H1 (cell line): Measurements from ENCODE around the gene BSG. TPM values are rescaled to one million over a fixed set of nuclear protein-coding genes. Genes with fewer than 3 reads are reported as not detected.

ENCODE experiments used
- CTCF ChIA-PET: fragments of 300-600 bp; sonication (Branson Sonifier 250); formaldehyde crosslinking; loops from one replicate; lab custom pipeline; 2021; ENCODE audit not compliant: partially characterized antibody; lab: Charles Lee
- POLR2A ChIA-PET: fragments of 300-600 bp; sonication (Branson Sonifier 250); formaldehyde crosslinking; loops from one replicate; lab custom pipeline; 2021; ENCODE audit warnings: inconsistent platforms; ENCODE audit not compliant: partially characterized antibody; lab: Charles Lee
- DNase-seq, 2 experiments: peaks; one replicate each; pipeline versions ENCODE4 v3.0.0 to v3.0.0-alpha.2; 2010 to 2022; ENCODE audit warnings: low spot score in 2 of 2, low read depth in 1 of 2, mixed read lengths in 1 of 2
- FAIRE-seq: peaks from 2 replicates; lab custom pipeline; 2011; peaks lifted over from hg19 to GRCh38; lab: Jason Lieb, UNC
- H2AFZ ChIP-seq: 2 replicates; pipeline ENCODE4 v1.8.1; 2012; ENCODE audit warnings: low read length, inconsistent platforms
- H2AK5ac ChIP-seq: 2 replicates; pipeline ENCODE4 v1.6.1; 2013; ENCODE audit warnings: low read depth, low read length
- H2BK120ac ChIP-seq: replicated peaks from 2 replicates; pipeline ENCODE3; 2013; ENCODE audit warnings: low read depth, low read length, inconsistent platforms
- H2BK12ac ChIP-seq: 2 replicates; pipeline ENCODE4 v1.6.1; 2013; ENCODE audit warnings: low read depth, low read length
- H2BK15ac ChIP-seq: 2 replicates; pipeline ENCODE4 v1.6.1; 2013; ENCODE audit warnings: low read length
- H2BK20ac ChIP-seq: 2 replicates; pipeline ENCODE4 v1.6.1; 2013; ENCODE audit warnings: low read length
- H2BK5ac ChIP-seq: 2 replicates; pipeline ENCODE4 v1.6.1; 2013; ENCODE audit warnings: low read depth, low read length
- H3K14ac ChIP-seq: 2 replicates; pipeline ENCODE4 v1.6.1; 2013; ENCODE audit warnings: inconsistent platforms; ENCODE audit not compliant: insufficient read length
- H3K18ac ChIP-seq: 2 replicates; pipeline ENCODE4 v1.6.1; 2013; ENCODE audit warnings: low read length; ENCODE audit errors: extremely low read depth
- H3K23ac ChIP-seq: 2 replicates; pipeline ENCODE4 v1.6.1; 2013; ENCODE audit warnings: inconsistent platforms; ENCODE audit not compliant: insufficient read length
- H3K23me2 ChIP-seq: 2 replicates; pipeline ENCODE4 v1.6.1; 2013; ENCODE audit warnings: low read depth, low read length
- H3K27ac ChIP-seq: 2 replicates; pipeline ENCODE4 v1.6.1; 2011; ENCODE audit warnings: low read depth, low read length, inconsistent platforms
- H3K27me3 ChIP-seq, 4 experiments: replicated peaks in 1 of 4; 1 replicate in 1 of 4; 2 replicates in 3 of 4; pipeline versions ENCODE4 v1.6.1 to v1.8.1; 2011 to 2013; ENCODE audit warnings: low read length in 3 of 4, mild to moderate bottlenecking in 3 of 4, inconsistent platforms in 2 of 4, mixed read lengths in 2 of 4, moderate library complexity in 1 of 4; ENCODE audit not compliant: control insufficient read depth in 3 of 4, insufficient read depth in 3 of 4; ENCODE audit errors: extremely low read depth in 1 of 4
- H3K36me3 ChIP-seq, 4 experiments: 2 replicates each; pipeline versions ENCODE4 v1.6.1 to v1.8.1; 2011 to 2013; ENCODE audit warnings: mild to moderate bottlenecking in 4 of 4, low read length in 3 of 4, moderate library complexity in 2 of 4, control low read depth in 1 of 4, inconsistent platforms in 1 of 4; ENCODE audit not compliant: insufficient read depth in 4 of 4, control insufficient read depth in 2 of 4
- H3K4ac ChIP-seq: replicated peaks from 2 replicates; pipeline ENCODE3; 2013; ENCODE audit warnings: low read length, low read depth, mixed read lengths, inconsistent platforms; ENCODE audit not compliant: insufficient read length
- H3K4me1 ChIP-seq, 4 experiments: replicated peaks in 1 of 4; 1 replicate in 1 of 4; 2 replicates in 3 of 4; pipeline versions ENCODE4 v1.6.1 to v1.8.1; 2011 to 2013; ENCODE audit warnings: low read length in 3 of 4, inconsistent platforms in 2 of 4, mixed read lengths in 1 of 4; ENCODE audit not compliant: insufficient read depth in 4 of 4, control insufficient read depth in 3 of 4
- H3K4me2 ChIP-seq, 2 experiments: 2 replicates each; pipeline versions ENCODE4 v1.6.1 to v1.8.1; 2011 to 2013; ENCODE audit warnings: low read depth in 2 of 2, low read length in 2 of 2, control low read depth in 1 of 2, inconsistent platforms in 1 of 2, mild to moderate bottlenecking in 1 of 2; ENCODE audit not compliant: insufficient read depth in 1 of 2
- H3K4me3 ChIP-seq, 4 experiments: fragments of 200-600, 300-600 bp in 1 of 4; sonication (generic), shearing (Covaris generic), sonication (Bioruptor Twin) in 1 of 4; 2 replicates each; pipeline versions ENCODE4 v1.5.1 to v1.8.1; 2011 to 2016; ENCODE audit warnings: low read length in 4 of 4, low read depth in 3 of 4, control low read depth in 2 of 4, inconsistent platforms in 2 of 4, mild to moderate bottlenecking in 2 of 4, mixed read lengths in 1 of 4, moderate library complexity in 1 of 4; ENCODE audit not compliant: insufficient read depth in 2 of 4; ENCODE audit errors: extremely low read depth in 1 of 4
- H3K56ac ChIP-seq: replicated peaks from 2 replicates; pipeline ENCODE3; 2013; ENCODE audit warnings: low read depth, mild to moderate bottlenecking, mixed read lengths, low read length, inconsistent platforms; ENCODE audit not compliant: insufficient read length
- H3K79me1 ChIP-seq: 2 replicates; pipeline ENCODE4 v1.6.1; 2013; ENCODE audit warnings: low read depth, low read length, control low read depth
- H3K79me2 ChIP-seq, 2 experiments: 2 replicates each; pipeline versions ENCODE4 v1.6.1 to v1.8.1; 2012 to 2013; ENCODE audit warnings: low read length in 2 of 2, mild to moderate bottlenecking in 2 of 2, inconsistent platforms in 1 of 2; ENCODE audit not compliant: insufficient read depth in 2 of 2, control insufficient read depth in 1 of 2
- H3K9ac ChIP-seq, 4 experiments: replicated peaks in 1 of 4; 1 replicate in 1 of 4; 2 replicates in 3 of 4; pipeline versions ENCODE4 v1.6.1 to v1.8.1; 2011 to 2013; ENCODE audit warnings: low read depth in 3 of 4, low read length in 3 of 4, control low read depth in 2 of 4, mild to moderate bottlenecking in 2 of 4, moderate library complexity in 2 of 4, inconsistent platforms in 1 of 4; ENCODE audit errors: extremely low read depth in 1 of 4
- H3K9me3 ChIP-seq, 2 experiments: 2 replicates each; pipeline versions ENCODE4 v1.6.1 to v1.8.1; 2012 to 2013; ENCODE audit warnings: mild to moderate bottlenecking in 2 of 2, moderate library complexity in 2 of 2, control low read depth in 1 of 2, inconsistent platforms in 1 of 2, low read depth in 1 of 2, low read length in 1 of 2, mixed read lengths in 1 of 2; ENCODE audit not compliant: insufficient read depth in 2 of 2
- H4K20me1 ChIP-seq, 2 experiments: replicated peaks in 1 of 2; 2 replicates each; pipeline versions ENCODE3 to v1.8.1; 2011 to 2013; ENCODE audit warnings: inconsistent platforms in 2 of 2, low read length in 2 of 2, mild to moderate bottlenecking in 1 of 2; ENCODE audit not compliant: insufficient read depth in 2 of 2, control insufficient read depth in 1 of 2
- H4K5ac ChIP-seq: 2 replicates; pipeline ENCODE4 v1.6.1; 2013; ENCODE audit warnings: low read length, low read depth, mixed read lengths, inconsistent platforms; ENCODE audit not compliant: insufficient read length
- H4K8ac ChIP-seq: 2 replicates; pipeline ENCODE4 v1.8.0; 2013; ENCODE audit warnings: mild to moderate bottlenecking, moderate library complexity, low read length, inconsistent platforms; ENCODE audit not compliant: insufficient read depth; ENCODE audit errors: extremely low read depth
- H4K91ac ChIP-seq: replicated peaks from 2 replicates; pipeline ENCODE3; 2013; ENCODE audit warnings: low read length, mixed read lengths, inconsistent platforms; ENCODE audit not compliant: insufficient read length
- ASH2L ChIP-seq: fragments of 200-600, 300-600 bp; sonication (generic); IDR thresholded peaks from one replicate; pipeline ENCODE4 v1.7.1; 2017; ENCODE audit warnings: low read length
- ATF3 ChIP-seq: IDR thresholded peaks from 2 replicates; pipeline ENCODE4 v1.6.1; 2011; ENCODE audit warnings: low read depth, mild to moderate bottlenecking, low read length; ENCODE audit not compliant: insufficient read depth
- CEBPB ChIP-seq: IDR thresholded peaks from 2 replicates; pipeline ENCODE4 v1.6.1; 2012; ENCODE audit warnings: low read depth, low read length
- CHD1 ChIP-seq: IDR thresholded peaks from 2 replicates; pipeline ENCODE4 v1.6.1; 2012; ENCODE audit warnings: low read depth, low read length, improper control_type of control experiment
- CREB1 ChIP-seq: IDR thresholded peaks from 2 replicates; pipeline ENCODE4 v1.6.1; 2012; ENCODE audit warnings: inconsistent platforms
- EP300 ChIP-seq, 2 experiments: IDR thresholded peaks; 1 replicate in 1 of 2; 2 replicates in 1 of 2; pipeline ENCODE4 v1.6.1; 2011 to 2012; ENCODE audit warnings: low read depth in 2 of 2, low read length in 2 of 2, mild to moderate bottlenecking in 2 of 2, borderline replicate concordance in 1 of 2, inconsistent platforms in 1 of 2, moderate library complexity in 1 of 2
- HDAC2 ChIP-seq, 2 experiments: fragments of 300-600 bp in 1 of 2; sonication (generic) in 1 of 2; IDR thresholded peaks; 2 replicates each; pipeline ENCODE4 v1.6.1; 2011 to 2012; ENCODE audit warnings: low read depth in 2 of 2, low read length in 2 of 2, mild to moderate bottlenecking in 2 of 2, moderate library complexity in 2 of 2, borderline replicate concordance in 1 of 2, inconsistent platforms in 1 of 2
- NANOG ChIP-seq: IDR thresholded peaks from 2 replicates; pipeline ENCODE4 v1.6.1; 2011; ENCODE audit warnings: low read length, low read depth, mild to moderate bottlenecking, inconsistent platforms; ENCODE audit not compliant: insufficient read depth, poor library complexity, severe bottlenecking
- RAD21 ChIP-seq, 2 experiments: IDR thresholded peaks in 1 of 2; conservative IDR thresholded peaks in 1 of 2; 2 replicates each; pipeline ENCODE4 v1.6.1; 2011; ENCODE audit warnings: low read depth in 2 of 2, low read length in 2 of 2, improper control_type of control experiment in 1 of 2, inconsistent platforms in 1 of 2, mild to moderate bottlenecking in 1 of 2, moderate library complexity in 1 of 2
- RXRA ChIP-seq: IDR thresholded peaks from 2 replicates; pipeline ENCODE4 v1.6.1; 2011; ENCODE audit warnings: low read depth, mild to moderate bottlenecking, low read length, moderate library complexity; ENCODE audit not compliant: insufficient read depth
- SP1 ChIP-seq: IDR thresholded peaks from 2 replicates; pipeline ENCODE4 v1.6.1; 2011; ENCODE audit warnings: low read depth, low read length
- SP4 ChIP-seq: IDR thresholded peaks from 2 replicates; pipeline ENCODE4 v1.6.1; 2012; ENCODE audit warnings: low read length, inconsistent platforms
- SRF ChIP-seq: IDR thresholded peaks from 2 replicates; pipeline ENCODE4 v1.6.1; 2011; ENCODE audit warnings: mild to moderate bottlenecking, low read depth, low read length, moderate library complexity
- TBP ChIP-seq: IDR thresholded peaks from 2 replicates; pipeline ENCODE4 v1.6.1; 2011; ENCODE audit warnings: low read depth, low read length, improper control_type of control experiment
- WGBS, 2 experiments: shearing (Covaris generic) in 1 of 2; methylation state at CpG; one replicate each; pipeline versions ENCODE4 v1.1.6 to v1.1.7; 2013 to 2015; ENCODE audit warnings: low lambda C conversion rate in 2 of 2, mixed read lengths in 2 of 2, inconsistent platforms in 1 of 2, low coverage in 1 of 2, missing lambda C conversion rate in 1 of 2; ENCODE audit not compliant: insufficient replicate concordance in 2 of 2, insufficient coverage in 1 of 2, insufficient read length in 1 of 2; ENCODE audit errors: extremely low coverage in 1 of 2, missing lambda C conversion rate in 1 of 2; 5-methylcytosine and 5-hydroxymethylcytosine counted together
- polyA plus RNA-seq, 7 experiments: library from polyadenylated mRNA; depleted of rRNA in 3 of 7; stranded (reverse) in 5 of 7; unstranded in 2 of 7; fragments of >200 nt in 5 of 7; fragments of 200-250 nt in 2 of 7; gene quantifications; 1 replicate in 5 of 7; 2 replicates in 1 of 7; 4 replicates in 1 of 7; pipeline versions ENCODE4 v1.2.1 to v1.2.3, GENCODE V29; 2011 to 2013; ENCODE audit warnings: missing spikeins in 2 of 7, mixed read lengths in 2 of 7
- total RNA-seq: library from RNA; stranded (reverse); fragmentation: NEBNext Ultra II Directional; extraction: Animal tissue kit (Norgen Biotek cat#: 25700); gene quantifications from 2 replicates; pipeline ENCODE4 v1.2.1, GENCODE V29; 2021

The BSG gene
- total and polyA plus RNA-seq, 2 of the 8 experiments (the other 6 are each of a cell fraction or from before 2014, with no cell fraction given), result 726 to 1,055 TPM

DNA sequence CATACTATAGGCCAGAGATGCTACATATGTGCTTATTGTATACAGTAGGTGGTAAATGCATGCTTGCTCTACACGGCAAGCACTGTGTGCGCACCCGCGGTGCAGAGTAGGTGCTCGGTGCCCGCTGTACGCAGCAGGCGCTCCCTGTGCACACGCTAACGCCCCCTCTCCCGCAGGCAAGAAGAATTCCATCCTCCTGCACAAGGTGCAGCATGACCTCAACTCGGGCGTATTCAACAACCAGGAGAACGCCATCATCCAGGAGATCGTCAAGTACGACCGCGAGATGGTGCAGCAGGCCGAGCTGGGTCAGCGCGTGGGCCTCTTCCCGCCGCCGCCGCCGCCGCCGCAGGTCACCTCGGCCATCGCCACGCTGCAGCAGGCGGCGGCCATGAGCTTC is 43.2 kb downstream of the BSG start:
- H3K14ac ChIP-seq, result no peak overlapping the region
- H4K20me1 ChIP-seq, result peaks cover 0 to 9% of the 10 kb centered on the region in 2 experiments
- H3K23ac ChIP-seq, result no peak overlapping the region
- H3K79me1 ChIP-seq, result no peaks in the 10 kb centered on the region
- no peaks in the 10 kb centered on the region for H3K27me3 ChIP-seq
- H3K4me2 ChIP-seq, result no peak overlapping the region
- no peaks in the 10 kb centered on the region for H3K9me3 ChIP-seq
- no peak overlapping the region for H3K9ac ChIP-seq
- H3K56ac ChIP-seq, result no peak overlapping the region
- H3K4ac ChIP-seq, result no peak overlapping the region
- no peak overlapping the region for H3K18ac ChIP-seq
- peaks cover 2 to 42% (median 20%) of the 10 kb centered on the region in 4 experiments; a peak in 5 of 8 replicates for H3K36me3 ChIP-seq
- no peaks in the 10 kb centered on the region for H3K4me1 ChIP-seq
- H2BK120ac ChIP-seq, result no peak overlapping the region
- no peak overlapping the region for H2BK20ac ChIP-seq
- ChIA-PET CTCF (interaction anchor here (0.9 kb wide), 1 partner anchor 10 kb away, joined by 3 read pairs; no protein-coding TSS in a partner anchor), POLR2A (interaction anchor here (0.5 to 2.1 kb wide), 5 partner anchors 16 to 32 kb away, joined by 3 to 6 read pairs (median 4); no protein-coding TSS in a partner anchor)
- no peak overlapping the region for H4K91ac ChIP-seq
- no peak overlapping the region for H3K27ac ChIP-seq
- H3K4me3 ChIP-seq, result no peak overlapping the region
- no peak overlapping the region for H2BK15ac ChIP-seq
- H3K23me2 ChIP-seq, result no peaks in the 10 kb centered on the region
- no peak overlapping the region for H2AK5ac ChIP-seq
- DNase-seq, result no peak
- no peak overlapping the region for H2BK5ac ChIP-seq
- H3K79me2 ChIP-seq, result no peaks in the 10 kb centered on the region
- H4K5ac ChIP-seq, result no peak overlapping the region
- H2BK12ac ChIP-seq, result no peak overlapping the region
- FAIRE-seq, result no peak
- no peak overlapping the region for H2AFZ ChIP-seq
- 95% methylated on average over 21 of the region's 33 CpGs; no CpG with 5 or more reads in 1 of the 2 experiments for WGBS, 2 experiments
- no peak overlapping the region; the same call in 1 of the 2 replicates for H4K8ac ChIP-seq
- TF ChIP-seq EP300 (IDR thresholded peaks at IDR 0.05; ENCODE audit: borderline replicate concordance in 1 of 2, low read depth in 2 of 2, low read length in 2 of 2) (no peak), CREB1 (no peak), SRF (no peak), ASH2L (no peak), HDAC2 (IDR thresholded peaks at IDR 0.05; ENCODE audit: borderline replicate concordance in 1 of 2, low read depth in 2 of 2, low read length in 2 of 2) (no peak), RAD21 (IDR thresholded peaks at IDR 0.05 in 1 of 2, conservative IDR thresholded peaks at IDR 0.05 in 1 of 2; ENCODE audit: low read depth in 2 of 2, low read length in 2 of 2) (no peak), SP1 (no peak), RXRA (no peak), NANOG (no peak), SP4 (no peak), CHD1 (no peak), ATF3 (no peak), CEBPB (no peak), TBP (no peak)
